Measurements from ENCODE around the gene PDE1C.

The PDE1C gene

GRCh38 chr7:31878875-31879274, 191.3 kb downstream of the PDE1C start:
- no peak for DNase-seq (ENCODE audit: low read depth)
- H3K4me3 ChIP-seq (ENCODE audit: low read depth, low read length) = no peak overlapping the region
- TF ChIP-seq CTCF (IDR thresholded peaks at IDR 0.05; ENCODE audit: low read depth, low read length, missing control alignments) = no peak

GRCh38 chr7:31875424-31875823, 194.8 kb downstream of the PDE1C start:
- no peak for DNase-seq (ENCODE audit: low read depth)
- H3K4me3 ChIP-seq (ENCODE audit: low read depth, low read length) = no peak overlapping the region

GRCh38 chr7:31874631-31875386, 195.4 kb downstream of the PDE1C start:
- DNase-seq (ENCODE audit: low read depth) = no peak
- no peak overlapping the region for H3K4me3 ChIP-seq (ENCODE audit: low read depth, low read length)
- no peak for TF ChIP-seq CTCF (IDR thresholded peaks at IDR 0.05; ENCODE audit: low read depth, low read length, missing control alignments)

More at GRCh38 chr7:31875424-31875823, 194.8 kb downstream of the PDE1C start:
- TF ChIP-seq CTCF (IDR thresholded peaks at IDR 0.05; ENCODE audit: low read depth, low read length, missing control alignments) = no peak

GRCh38 chr7:31873816-31874597, 196.2 kb downstream of the PDE1C start:
- DNase-seq (ENCODE audit: low read depth) = no peak
- no peak overlapping the region for H3K4me3 ChIP-seq (ENCODE audit: low read depth, low read length)
- no peak for TF ChIP-seq CTCF (IDR thresholded peaks at IDR 0.05; ENCODE audit: low read depth, low read length, missing control alignments)

GRCh38 chr7:31872545-31873370, 197.4 kb downstream of the PDE1C start:
- no peak overlapping the region for H3K4me3 ChIP-seq (ENCODE audit: low read depth, low read length)
- no peak for DNase-seq (ENCODE audit: low read depth)
- no peak for TF ChIP-seq CTCF (IDR thresholded peaks at IDR 0.05; ENCODE audit: low read depth, low read length, missing control alignments)

GRCh38 chr7:31864646-31865045, 205.6 kb downstream of the PDE1C start:
- no peak for DNase-seq (ENCODE audit: low read depth)
- no peak overlapping the region for H3K4me3 ChIP-seq (ENCODE audit: low read depth, low read length)
- TF ChIP-seq CTCF (IDR thresholded peaks at IDR 0.05; ENCODE audit: low read depth, low read length, missing control alignments) = no peak
